HEK293 (cell line): ENCODE results near the gene CCT3.

Source experiments
- CTCF ChIA-PET: fragments of 350-600 bp; formaldehyde crosslinking; extraction: SDS; loops from one replicate; lab custom pipeline; 2021; ENCODE audit warnings: antibody characterized with exemption; lab: Yijun Ruan, JAX
- POLR2A ChIA-PET: fragments of 300-600 bp; formaldehyde crosslinking; extraction: SDS; loops from one replicate; lab custom pipeline; 2020; ENCODE audit warnings: antibody characterized with exemption, inconsistent platforms; lab: Yijun Ruan, JAX
- H3K27ac ChIP-seq: fragments of 200-500 bp; sonication (Bioruptor generic); 2 replicates; pipeline ENCODE4 v1.5.1; 2014; ENCODE audit warnings: low read depth, low read length, control low read depth, inconsistent platforms; ENCODE audit errors: extremely low read depth
- H3K36me3 ChIP-seq, 2 experiments: fragments of 200-500 bp in 1 of 2; sonication (Bioruptor generic) in 1 of 2; 1 replicate in 1 of 2; 2 replicates in 1 of 2; pipeline ENCODE4 v1.5.1; 2014 to 2017; ENCODE audit warnings: inconsistent platforms in 2 of 2, low read length in 2 of 2; ENCODE audit not compliant: control insufficient read depth in 2 of 2, insufficient read depth in 1 of 2
- H3K4me1 ChIP-seq: fragments of 200-500 bp; sonication (Bioruptor generic); 2 replicates; pipeline ENCODE4 v1.5.1; 2014; ENCODE audit warnings: mild to moderate bottlenecking, low read length, inconsistent platforms; ENCODE audit not compliant: control insufficient read depth, insufficient read depth
- H3K4me3 ChIP-seq: 2 replicates; pipeline ENCODE4 v1.5.1; 2011; ENCODE audit warnings: low read depth, mild to moderate bottlenecking, control low read depth, low read length, moderate library complexity
- H3K9me3 ChIP-seq: fragments of 200-500 bp; sonication (Bioruptor generic); 2 replicates; pipeline ENCODE4 v1.5.1; 2014; ENCODE audit warnings: low read depth, low read length, inconsistent platforms; ENCODE audit not compliant: control insufficient read depth, insufficient read depth
- GLIS1 ChIP-seq: fragments of 450-650 bp; formaldehyde crosslinking; IDR thresholded peaks from 2 replicates; pipeline ENCODE4 v1.5.1; 2016; ENCODE audit warnings: missing biosample characterization, missing genetic modification characterization
- HOXA7 ChIP-seq: sonication (generic); formaldehyde crosslinking; IDR thresholded peaks from 2 replicates; pipeline ENCODE4 v1.8.1; 2022; ENCODE audit warnings: missing genetic modification reagents, borderline replicate concordance
- ZBTB11 ChIP-seq: fragments of 450-650 bp; formaldehyde crosslinking; conservative IDR thresholded peaks from 2 replicates; pipeline ENCODE4 v1.5.1; 2016; ENCODE audit warnings: low read depth, missing biosample characterization, missing genetic modification characterization
- ZBTB44 ChIP-seq: fragments of 450-650 bp; IDR thresholded peaks from 2 replicates; pipeline ENCODE4 v1.5.1; 2018; ENCODE audit warnings: missing biosample characterization, mild to moderate bottlenecking, missing genetic modification characterization
- ZNF133 ChIP-seq: fragments of 450-650 bp; formaldehyde crosslinking; IDR thresholded peaks from 2 replicates; pipeline ENCODE4 v1.5.1; 2016; ENCODE audit warnings: missing biosample characterization, missing genetic modification characterization
- ZNF391 ChIP-seq: fragments of 450-650 bp; formaldehyde crosslinking; IDR thresholded peaks from 2 replicates; pipeline ENCODE4 v1.5.1; 2016; ENCODE audit warnings: low read depth, missing biosample characterization, missing genetic modification characterization, borderline replicate concordance
- ZNF785 ChIP-seq: fragments of 450-650 bp; formaldehyde crosslinking; IDR thresholded peaks from 2 replicates; pipeline ENCODE4 v1.5.1; 2016; ENCODE audit warnings: missing biosample characterization, missing genetic modification characterization
- ZSCAN16 ChIP-seq: fragments of 450-650 bp; formaldehyde crosslinking; IDR thresholded peaks from 2 replicates; pipeline ENCODE4 v1.5.1; 2016; ENCODE audit warnings: missing biosample characterization, missing genetic modification characterization

Gene CCT3

GRCh38 chr1:156259805-156260204 lies 78.3 kb downstream of the CCT3 start:
- TF ChIP-seq GLIS1 (no peak), ZNF133 (tag by site-specific recombination) (no peak), ZNF785 (no peak), ZNF391 (tag by site-specific recombination) (no peak), ZSCAN16 (tag by site-specific recombination) (no peak), HOXA7 (no peak), ZBTB11 (tag by site-specific recombination) (no peak), ZBTB44 (no peak)
- TF ChIP-seq, all 188 proteins: peak for 0
- CTCF ChIA-PET: interaction anchor here (0.6 to 1.2 kb wide), 5 partner anchors 9 to 169 kb away, joined by 3 read pairs; no protein-coding TSS in a partner anchor
- Histone ChIP-seq H3K4me1 (no peaks in the 10 kb centered on the region), H3K9me3 (no peaks in the 10 kb centered on the region), H3K4me3 (no peak overlapping the region), H3K36me3 (peaks cover 53 to 89% of the 10 kb centered on the region in 2 experiments), H3K27ac (no peak overlapping the region)
- POLR2A ChIA-PET: interaction anchor here (0.7 to 1.2 kb wide), 3 partner anchors 11 to 22 kb away, joined by 3 to 6 read pairs (median 3); partner anchors contain the start of genes PAQR6 and SMG5
